ENCODE measurements around the gene RPS10.

GRCh38 chr6:34374069-34374468 is 51.8 kb downstream of the RPS10 start:
- no peak for TF ChIP-seq CTCF (IDR thresholded peaks at IDR 0.05; ENCODE audit: low read length)
- no peak for TF ChIP-seq EZH2 (IDR thresholded peaks at IDR 0.05; ENCODE audit: borderline replicate concordance, low read length)
